G401 (cell line): ENCODE measurements around the gene FAM3B. TPM values are rescaled to one million over a fixed set of nuclear protein-coding genes. Genes with fewer than 3 reads are reported as not detected.
"Not testable (repeated sequence)": the region's sequence is repeated elsewhere in the genome, so short reads cannot be mapped to it uniquely, and the experiment has no call there.

Source experiments
- DNase-seq: peaks from one replicate; pipeline ENCODE4 v3.0.0-alpha.2; 2015; ENCODE audit warnings: low spot score
- in situ Hi-C: cut with HindIII; loops from 2 replicates; pipeline ENCODE4 v1.10.0; 2016; ENCODE audit warnings: low sequenced_read_pairs, mixed read lengths
- total RNA-seq: library from RNA; depleted of rRNA; stranded (reverse); fragments of >200 nt; shearing (Covaris generic); gene quantifications from 2 replicates; pipeline ENCODE4 v1.2.3, GENCODE V29; 2014; rRNA removed

Gene FAM3B, protein sequence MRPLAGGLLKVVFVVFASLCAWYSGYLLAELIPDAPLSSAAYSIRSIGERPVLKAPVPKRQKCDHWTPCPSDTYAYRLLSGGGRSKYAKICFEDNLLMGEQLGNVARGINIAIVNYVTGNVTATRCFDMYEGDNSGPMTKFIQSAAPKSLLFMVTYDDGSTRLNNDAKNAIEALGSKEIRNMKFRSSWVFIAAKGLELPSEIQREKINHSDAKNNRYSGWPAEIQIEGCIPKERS
- total RNA-seq = not detected in 2 replicates

DNA sequence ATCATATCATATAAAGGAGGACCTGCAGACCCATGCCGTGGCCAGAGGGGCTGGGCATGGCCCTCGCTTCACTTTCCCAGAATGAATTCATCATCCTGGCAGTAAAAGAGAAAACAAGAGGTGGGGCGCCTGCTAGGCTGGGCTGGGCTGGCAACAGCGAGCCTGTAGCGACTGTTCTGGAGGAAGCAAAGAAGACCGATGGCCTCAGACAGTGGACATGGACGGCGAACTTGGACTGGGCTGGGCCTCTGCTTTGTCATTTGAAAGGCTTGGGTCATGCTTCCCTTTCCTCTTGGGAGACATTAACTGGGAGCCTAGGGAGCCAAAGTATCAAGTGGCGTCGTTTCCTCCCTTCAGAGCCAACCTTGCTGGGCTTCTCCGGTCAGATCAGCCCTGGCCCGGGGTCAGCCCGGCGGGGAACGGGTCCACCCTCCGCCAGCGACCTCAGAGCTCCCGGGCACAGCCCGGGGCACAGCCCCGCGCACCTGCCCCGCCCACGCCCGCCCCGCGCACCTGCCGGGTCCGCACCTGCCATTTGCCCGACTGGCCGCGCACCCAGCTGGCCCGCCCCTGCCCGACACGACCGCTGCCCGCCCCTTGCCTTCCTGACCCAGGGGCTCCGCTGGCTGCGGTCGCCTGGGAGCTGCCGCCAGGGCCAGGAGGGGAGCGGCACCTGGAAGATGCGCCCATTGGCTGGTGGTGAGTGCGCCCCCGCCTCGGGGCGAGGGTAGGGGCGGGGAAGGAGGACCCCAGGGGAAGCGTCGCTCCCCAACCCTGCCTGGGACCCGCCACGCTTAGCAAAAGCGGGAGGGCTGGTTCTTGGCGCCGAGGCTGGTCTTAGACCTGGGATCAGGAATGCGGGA, at the start of gene FAM3B:
FAM3B (plus strand) TSS at position 602 of the 863 bp plus-strand sequence; CDS start at position 681, 79 bp downstream.
- DNase-seq = no peak
- in situ Hi-C loops = no loop called here

DNA sequence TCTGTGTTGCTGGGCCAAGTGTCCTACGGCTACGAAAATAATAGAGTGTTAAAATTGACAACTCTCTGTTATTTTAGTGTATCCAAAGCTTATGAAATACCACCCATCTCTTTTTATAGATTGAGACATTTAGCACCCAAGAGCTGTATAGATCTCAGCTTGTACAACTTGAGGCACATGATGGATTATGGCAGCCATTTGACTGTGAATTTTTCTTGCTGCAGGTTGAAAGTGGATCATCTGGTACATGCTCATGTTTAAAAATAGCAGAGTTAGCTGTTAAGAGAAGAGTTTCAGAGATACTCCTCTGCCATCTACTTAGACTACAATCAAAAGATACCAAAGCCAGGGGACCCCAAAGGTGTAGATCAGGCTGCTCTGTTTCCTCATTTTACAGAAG, 49.3 kb upstream of the FAM3B start:
- no peak for DNase-seq
- in situ Hi-C loops = no loop called here

DNA sequence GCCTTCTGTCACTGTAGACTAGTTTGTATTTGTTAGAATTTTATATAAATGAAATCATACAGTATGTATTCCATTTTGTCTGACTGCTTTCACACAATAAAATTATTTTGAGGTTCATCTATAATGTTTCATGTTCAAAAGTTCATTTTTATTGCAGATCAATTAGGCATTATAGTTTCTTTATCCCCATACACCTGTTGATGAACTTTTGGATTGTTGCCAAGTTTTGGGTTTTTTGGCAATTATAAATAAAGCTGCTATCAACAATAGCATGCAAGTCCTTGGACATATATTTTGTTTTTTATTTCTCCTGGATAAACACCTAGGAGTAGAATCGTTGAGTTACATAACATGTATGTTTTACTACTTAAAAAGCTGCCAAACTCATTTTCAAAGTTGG, 47.1 kb upstream of the FAM3B start:
- in situ Hi-C loops = no loop called here
- DNase-seq = no peak

DNA sequence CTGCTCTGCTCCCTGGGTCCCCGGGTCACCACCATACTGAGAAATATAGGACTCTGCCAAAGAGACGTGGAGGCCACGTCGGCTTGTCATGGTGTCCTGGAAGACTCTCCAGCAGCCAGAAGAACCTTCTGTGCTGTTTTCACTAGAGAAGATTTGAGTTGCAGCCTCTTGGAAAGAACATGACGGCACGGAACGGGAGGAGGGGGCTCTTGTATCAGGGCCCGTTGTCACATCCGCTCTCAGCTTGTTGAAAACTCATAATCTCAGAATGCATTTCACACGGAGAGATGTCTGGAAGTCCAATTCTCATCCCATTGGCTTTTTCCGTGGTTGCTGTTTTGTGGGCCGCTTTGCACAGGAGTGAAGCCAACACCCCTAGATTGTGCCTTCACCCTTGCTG, 39.4 kb upstream of the FAM3B start:
- DNase-seq = no peak
- in situ Hi-C loops = no loop called here

DNA sequence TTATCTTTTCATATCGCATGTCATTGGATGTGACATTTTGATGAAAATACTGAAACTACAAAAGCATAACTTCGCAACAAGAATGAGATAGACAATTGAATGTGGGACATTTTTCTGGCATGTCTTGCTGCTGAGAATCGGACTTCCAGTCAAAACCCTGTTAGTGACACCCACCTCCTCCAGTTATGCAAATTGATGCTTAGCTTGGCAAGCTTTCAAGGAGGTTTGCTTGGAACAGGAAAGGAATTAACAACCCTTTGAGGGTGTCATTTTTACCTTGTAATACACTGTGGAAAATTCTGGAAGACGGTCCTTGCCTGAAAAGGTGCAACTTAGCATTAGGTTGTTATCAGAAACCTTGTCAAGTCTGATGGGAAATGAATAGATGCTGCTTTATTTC, 38.8 kb upstream of the FAM3B start:
- in situ Hi-C loops = no loop called here
- no peak for DNase-seq

DNA sequence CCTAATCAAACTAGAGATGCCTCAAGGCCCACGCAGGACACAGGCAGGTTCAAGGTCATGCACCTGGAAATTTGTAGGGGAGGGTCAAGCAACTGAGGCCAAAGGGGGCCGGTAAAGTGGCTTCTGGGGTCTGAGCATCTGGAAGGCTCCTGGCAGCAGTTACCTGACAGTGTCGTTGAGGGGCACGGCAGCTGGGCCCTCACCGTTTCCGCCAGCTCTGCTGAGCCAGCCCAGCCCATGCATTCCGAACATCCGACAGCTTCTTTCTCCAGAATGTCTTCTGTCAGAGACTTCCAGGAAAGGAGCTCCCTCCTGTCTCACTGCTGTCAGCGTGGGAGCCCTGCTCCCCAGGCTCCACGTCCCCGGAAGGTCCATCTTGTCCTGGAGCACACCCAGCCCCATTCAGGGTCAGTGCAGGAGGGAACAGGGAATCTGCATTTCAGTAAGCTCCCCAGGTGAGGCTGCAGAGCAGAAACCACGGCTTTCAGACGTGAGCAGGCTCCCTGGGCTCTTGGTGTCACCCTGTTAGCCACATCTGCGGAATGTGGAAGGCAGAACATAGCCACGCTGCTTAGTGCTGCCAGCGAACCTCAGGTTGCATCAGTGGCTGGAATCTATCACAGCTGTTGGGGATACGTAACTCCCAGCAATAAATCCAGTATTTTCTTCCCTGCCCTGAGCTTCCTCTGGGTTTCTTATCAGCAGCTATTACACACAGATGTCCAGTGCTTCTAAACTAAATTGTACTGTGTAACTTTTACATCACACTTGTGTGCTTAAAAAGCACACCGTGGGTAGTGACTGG, 36.3 kb upstream of the FAM3B start:
- DNase-seq = no peak
- in situ Hi-C loops = no loop called here

DNA sequence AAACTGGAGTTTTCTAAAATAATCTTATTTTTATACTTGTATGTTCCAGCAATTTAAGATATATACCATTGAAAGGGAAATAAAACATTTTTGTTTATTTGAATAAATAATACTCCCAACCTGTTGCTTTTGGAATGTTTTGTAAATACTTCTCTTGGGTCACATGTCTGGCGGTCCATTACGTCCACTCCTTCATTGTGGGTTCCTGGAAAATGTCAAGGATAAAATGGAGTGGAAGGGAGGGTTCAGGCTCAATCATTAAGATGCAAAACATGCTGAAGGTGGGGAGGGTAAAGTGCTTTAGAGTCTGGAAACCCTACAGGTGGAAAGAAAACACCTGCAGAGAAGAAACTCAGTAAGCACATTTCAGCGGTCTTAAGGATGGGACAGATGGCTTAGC, 34.2 kb upstream of the FAM3B start:
- in situ Hi-C loops = no loop called here
- no peak for DNase-seq

DNA sequence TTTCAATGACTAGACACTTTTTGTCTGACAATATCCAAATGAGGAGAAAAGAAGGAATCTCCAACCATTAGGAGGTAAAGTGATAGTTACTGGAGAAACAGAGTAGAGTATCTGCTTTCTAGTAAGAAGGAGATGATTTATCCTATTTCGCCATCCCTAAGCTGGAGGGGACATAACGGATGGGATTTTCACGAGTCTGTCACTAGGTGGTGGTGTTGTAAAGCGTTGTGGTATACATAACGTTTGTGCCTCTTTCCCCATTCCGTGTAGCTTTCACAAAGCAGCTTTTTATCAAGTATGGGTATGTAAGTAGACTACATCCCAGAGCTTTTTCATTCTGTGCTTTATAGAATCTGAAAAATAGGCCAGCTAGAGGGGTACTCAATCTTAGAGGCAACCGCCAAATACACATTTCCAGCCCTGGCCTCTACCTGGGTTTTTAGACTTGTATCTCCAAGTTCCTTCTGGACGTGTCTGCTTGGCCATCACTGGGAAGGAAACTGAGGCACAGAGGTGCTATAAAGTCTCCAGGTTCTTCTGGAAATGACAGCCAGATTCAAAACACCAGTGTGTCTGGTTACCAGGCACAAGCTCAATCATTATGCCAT, 33.3 kb upstream of the FAM3B start:
- DNase-seq = peak; percentile 55
- in situ Hi-C loops = no loop called here

DNA sequence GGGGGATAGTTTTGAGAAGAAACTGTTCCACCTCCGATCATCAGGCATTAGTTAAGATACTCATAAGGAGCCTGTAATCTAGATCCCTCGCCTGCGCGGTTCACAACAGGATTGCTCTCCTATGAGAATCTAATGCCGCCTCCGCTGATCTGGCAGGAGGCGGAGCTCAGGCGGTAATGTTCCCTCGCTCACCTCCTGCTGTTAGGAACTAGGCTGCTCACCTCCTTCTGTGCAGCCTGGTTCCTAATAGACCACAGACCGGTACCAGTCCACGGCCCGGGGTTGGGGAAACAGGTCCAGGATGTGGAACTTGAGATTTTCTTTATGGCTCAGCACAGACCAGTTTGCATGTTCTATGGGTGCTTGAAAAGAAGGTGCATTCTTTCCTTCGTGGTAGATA, 27.2 kb upstream of the FAM3B start:
- no peak for DNase-seq
- in situ Hi-C loops = no loop called here

DNA sequence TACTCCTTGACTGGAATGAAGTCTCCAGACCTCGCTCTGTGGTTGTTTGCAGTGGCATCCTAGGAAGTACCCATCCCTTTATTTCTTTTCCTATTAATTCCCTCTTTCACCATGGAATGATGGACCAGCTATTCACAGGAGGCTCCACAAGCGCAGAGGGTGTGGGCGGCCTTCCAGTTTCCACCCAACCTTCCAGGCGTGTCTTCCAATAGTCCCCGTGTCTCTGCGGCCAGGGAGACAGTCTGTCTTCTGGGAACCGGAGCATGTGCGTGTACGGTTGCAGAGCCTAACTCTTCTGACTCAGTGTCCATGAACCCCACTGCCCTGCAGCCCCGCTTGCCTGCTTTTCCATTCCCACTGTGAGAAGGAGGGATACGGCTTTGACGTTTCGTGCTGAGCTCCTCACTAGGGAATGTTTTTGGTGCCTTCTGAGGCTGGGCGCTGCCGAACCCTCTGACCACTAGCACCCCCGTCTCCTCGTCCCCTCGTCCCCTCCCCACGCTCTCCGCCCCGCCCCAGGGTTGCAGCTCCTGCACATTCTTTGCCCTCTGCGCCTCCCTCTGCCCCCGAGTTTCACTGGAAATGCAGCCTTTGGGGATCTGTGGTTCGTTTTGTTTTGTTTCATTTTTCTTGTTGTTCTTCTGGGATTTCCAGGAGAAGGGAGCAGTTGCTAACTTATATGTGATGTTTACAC, 26.3 kb upstream of the FAM3B start:
- in situ Hi-C loops = no loop called here
- DNase-seq = no peak

DNA sequence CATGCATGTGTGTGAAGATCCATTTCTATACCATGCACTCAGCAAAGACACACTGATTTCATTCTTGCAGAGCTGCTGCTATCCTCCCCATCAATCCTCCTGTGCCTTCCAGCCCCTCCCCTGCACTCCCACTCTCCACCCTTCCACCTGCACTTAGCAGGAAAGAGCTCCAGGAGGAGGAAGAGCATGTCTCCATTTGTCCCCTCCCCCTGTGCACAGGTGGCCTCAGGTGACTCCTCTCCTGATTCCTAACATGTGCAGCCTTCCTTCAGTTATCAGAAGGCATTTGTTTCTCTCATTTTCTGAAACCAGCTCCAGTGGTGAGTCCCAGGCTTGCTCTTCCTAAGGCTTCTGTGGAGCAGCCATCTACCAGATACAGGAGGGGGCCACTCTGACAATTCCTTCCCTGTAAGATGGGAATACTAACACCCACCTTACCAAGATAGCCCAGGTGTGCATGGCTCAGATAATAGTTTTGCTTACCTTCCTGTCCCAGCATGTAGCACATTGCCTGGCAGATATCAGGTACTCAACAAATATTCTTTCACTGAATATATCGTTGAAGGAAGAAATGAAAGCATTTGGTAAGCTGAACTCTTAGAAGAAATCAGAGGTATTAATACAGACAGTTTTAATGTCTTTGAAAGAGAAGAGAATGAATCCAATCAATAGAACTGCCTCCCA, 21.9 kb upstream of the FAM3B start:
- DNase-seq = no peak
- in situ Hi-C loops = no loop called here

DNA sequence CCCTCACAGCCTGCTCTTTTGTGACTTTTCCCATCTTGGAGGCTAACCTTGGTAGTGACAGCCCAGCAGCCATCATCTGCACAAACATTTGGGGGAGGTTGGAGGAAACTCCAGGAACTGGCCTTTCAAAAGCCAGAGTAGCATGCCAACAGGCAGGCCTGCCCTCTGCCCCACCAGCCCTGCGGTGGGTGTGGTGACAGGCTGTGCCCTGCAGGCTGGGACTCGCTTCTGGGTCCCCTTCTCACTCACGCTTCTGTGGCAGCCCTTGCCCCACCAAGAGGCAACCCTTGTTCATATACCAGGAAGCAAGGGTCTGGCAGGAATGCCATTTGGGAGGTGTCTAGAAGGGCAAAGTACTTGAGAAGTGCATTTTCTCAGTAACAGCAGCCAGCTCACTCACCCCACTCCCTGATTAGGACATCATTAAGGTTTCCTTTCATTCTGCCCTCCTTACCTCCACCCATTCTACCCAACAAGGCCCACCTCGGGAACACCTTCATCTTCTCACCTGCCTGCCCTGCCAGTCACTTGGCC, 20.8 kb upstream of the FAM3B start:
- DNase-seq = no peak
- in situ Hi-C loops = no loop called here

DNA sequence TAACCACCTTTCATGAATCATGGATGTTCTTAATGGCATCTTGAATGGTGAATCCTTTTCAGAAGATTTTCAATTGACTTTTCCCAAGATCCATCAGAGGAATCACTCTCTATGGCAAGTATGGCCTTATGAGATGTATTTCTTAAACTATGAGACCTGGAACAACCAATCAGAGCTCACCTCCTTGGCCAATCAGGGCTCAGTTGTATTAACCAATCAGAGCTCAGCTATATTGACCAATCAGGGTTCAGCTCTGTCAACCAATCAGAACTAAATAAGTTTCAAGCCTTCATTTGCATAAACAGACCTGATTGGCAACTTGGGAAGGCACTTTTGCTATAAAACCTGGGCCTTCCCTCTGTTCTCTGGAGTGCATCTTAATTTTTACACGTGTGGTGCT, 13.6 kb upstream of the FAM3B start:
- no peak for DNase-seq
- in situ Hi-C loops = no loop called here

DNA sequence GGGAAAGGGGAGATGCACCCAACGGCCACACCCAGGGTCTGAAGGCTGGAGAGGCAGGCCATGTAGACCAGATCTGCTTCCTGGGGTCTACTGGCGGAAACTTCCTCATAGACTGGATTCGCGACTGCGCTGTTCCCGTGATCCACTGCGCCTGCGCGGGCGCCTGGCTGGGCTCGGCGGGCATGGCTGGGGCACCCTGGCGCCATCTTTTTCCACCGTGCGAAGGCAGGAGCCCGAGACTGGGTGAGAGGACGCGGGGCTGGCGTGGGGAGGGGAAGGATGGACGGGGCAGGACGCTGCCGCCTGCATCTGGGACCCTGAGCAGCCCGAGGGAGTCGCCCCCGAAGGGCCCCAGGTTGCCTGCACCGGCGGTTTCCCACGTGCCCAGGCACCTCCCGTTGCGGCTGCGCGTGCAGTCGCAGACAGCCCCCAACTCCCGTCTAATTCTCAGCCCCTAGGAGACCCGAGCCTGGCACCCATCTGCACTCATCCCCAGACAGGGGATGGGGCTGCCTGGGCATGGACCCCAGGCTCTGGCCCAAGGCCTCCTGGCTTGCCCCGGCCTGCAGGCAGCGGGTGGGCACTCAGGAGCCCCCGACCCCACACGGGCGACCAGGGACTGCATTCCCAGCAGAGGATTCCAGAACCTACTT, 12.4 kb upstream of the FAM3B start:
- no peak for DNase-seq
- in situ Hi-C loops = no loop called here

DNA sequence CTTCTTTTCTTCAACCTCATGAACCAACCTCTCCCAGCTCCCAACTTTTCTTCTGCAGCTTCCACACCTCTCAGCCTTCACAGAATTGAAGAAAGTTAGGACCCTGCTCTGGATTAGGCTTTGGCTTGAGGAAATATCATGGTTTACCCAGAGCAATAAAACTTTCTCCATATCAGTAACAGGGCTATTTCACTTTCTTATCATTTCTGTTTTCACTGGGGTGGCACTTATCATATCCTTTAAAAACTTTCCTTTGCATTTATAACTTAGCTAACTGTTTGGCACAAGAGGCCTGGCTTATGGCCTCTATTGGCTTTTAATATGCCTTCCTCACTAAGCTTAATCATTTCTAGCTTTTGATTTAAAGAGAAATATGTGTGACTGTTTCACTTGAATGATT, 9.4 kb upstream of the FAM3B start:
- no peak for DNase-seq
- in situ Hi-C loops = no loop called here

DNA sequence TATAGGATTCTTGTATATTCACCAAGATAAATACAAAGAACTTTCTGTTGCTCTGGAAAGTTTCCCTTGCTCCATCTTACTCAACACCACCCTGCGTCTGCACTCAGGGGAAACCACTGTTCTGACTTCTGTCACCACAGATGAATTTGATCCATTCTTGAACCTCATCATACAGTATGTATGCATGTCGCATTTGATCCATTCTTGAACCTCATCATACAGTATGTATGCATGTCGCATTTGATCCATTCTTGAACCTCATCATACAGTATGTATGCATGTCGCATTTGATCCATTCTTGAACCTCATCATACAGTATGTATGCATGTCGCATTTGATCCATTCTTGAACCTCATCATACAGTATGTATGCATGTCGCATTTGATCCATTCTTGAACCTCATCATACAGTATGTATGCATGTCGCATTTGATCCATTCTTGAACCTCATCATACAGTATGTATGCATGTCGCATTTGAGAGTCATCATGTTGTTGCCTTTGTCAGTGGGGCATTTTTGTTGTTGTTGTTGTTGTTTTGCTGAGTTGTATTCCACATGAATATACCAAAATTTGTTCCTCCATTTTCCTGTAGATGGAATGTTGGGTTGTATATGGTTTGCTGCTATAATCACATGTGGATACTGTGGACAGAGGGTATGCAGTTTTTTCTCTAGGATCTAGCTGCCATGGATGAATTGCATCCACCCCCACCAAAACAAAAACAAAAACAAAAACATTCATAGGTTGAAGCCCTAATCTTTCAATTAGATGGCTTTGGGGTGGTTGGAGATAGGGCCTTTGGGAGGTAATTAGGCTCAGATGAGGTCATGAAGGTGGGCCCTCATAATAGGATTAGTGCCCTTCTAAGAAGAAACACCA, 3.1 kb upstream of the FAM3B start:
- in situ Hi-C loops, DNase-seq: not testable (repeated sequence)

DNA sequence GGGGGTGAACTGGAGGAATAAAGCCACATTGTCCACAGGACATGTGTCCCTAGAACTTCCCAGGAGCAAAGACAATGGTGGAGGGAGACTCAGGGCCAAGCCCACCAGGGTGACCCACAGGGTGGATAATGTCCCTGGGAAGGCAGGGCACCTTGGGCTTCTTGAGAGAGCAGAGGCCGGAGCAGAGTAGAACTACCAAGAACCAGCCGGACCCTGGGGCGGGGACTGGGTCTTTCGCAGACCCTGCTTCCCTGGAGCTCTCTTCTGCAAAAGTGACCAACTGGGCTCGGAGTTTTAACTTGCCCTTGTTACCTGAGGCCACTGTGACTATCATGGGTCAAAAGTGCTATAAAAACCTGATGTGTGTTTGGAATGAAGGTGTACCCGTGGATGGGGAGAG, 875 bp upstream of the FAM3B start:
- in situ Hi-C loops = no loop called here
- no peak for DNase-seq
